Stimulated activated CD4-positive, alpha-beta T cell treated with anti-CD3 and anti-CD28 coated beads, Interleukin-2, amount 100 ng/mL, for 24 hours (primary cell): ENCODE measurements around the gene MED31.
A peak's percentile ranks its signal among the peaks of the same experiment; 100 is the strongest.
"Not testable (repeated sequence)": the region's sequence is repeated elsewhere in the genome, so short reads cannot be mapped to it uniquely, and the experiment has no call there.

Experiments used
- DNase-seq, 2 donors: peaks; one replicate each; pipeline ENCODE4 v3.0.0-alpha.2; 2020

The MED31 gene

GRCh38 chr17:6651354-6651918, at the start of gene MED31, which contains the start of gene C17orf100:
Gene MED31 (minus strand): TSS chr17:6651605. CDS start chr17:6651528, 77 bp downstream.
Gene C17orf100 (plus strand): TSS chr17:6651762. CDS start chr17:6651914, 152 bp downstream.
- DNase-seq: peak; percentile 96 to 97

GRCh38 chr17:6700948-6701307, 49.5 kb upstream of the MED31 start:
- DNase-seq: no peak

GRCh38 chr17:6699997-6700947, 48.9 kb upstream of the MED31 start:
- DNase-seq: no peak

GRCh38 chr17:6698004-6698403, 46.6 kb upstream of the MED31 start:
- DNase-seq: no peak

- no peak for DNase-seq
These were observed 45.5 kb upstream of the MED31 start for GRCh38 chr17:6696906-6697305.

- DNase-seq: no peak
These were observed 44.2 kb upstream of the MED31 start for GRCh38 chr17:6695565-6695964.

GRCh38 chr17:6695051-6695450, 43.6 kb upstream of the MED31 start:
- DNase-seq: no peak

- DNase-seq: not testable (repeated sequence)
These were observed 40.6 kb upstream of the MED31 start for GRCh38 chr17:6691958-6692357.

- DNase-seq: no peak
These were observed 40.1 kb upstream of the MED31 start for GRCh38 chr17:6691546-6691945.

- no peak for DNase-seq
These were observed 39.2 kb upstream of the MED31 start for GRCh38 chr17:6690641-6691040.

- DNase-seq: no peak
These were observed 37.5 kb upstream of the MED31 start for GRCh38 chr17:6688944-6689343.

GRCh38 chr17:6686026-6686425, 34.6 kb upstream of the MED31 start:
- DNase-seq: no peak

GRCh38 chr17:6684881-6685767, 33.7 kb upstream of the MED31 start:
- no peak for DNase-seq

GRCh38 chr17:6684460-6684783, 33.0 kb upstream of the MED31 start:
- no peak for DNase-seq

- no peak for DNase-seq
These were observed 32.5 kb upstream of the MED31 start for GRCh38 chr17:6683730-6684459.

GRCh38 chr17:6683081-6683684, 31.8 kb upstream of the MED31 start:
- no peak for DNase-seq

- no peak for DNase-seq
These were observed 30.9 kb upstream of the MED31 start for GRCh38 chr17:6682339-6682738.

GRCh38 chr17:6681671-6682070, 30.3 kb upstream of the MED31 start:
- DNase-seq: no peak

GRCh38 chr17:6681176-6681575, 29.8 kb upstream of the MED31 start:
- DNase-seq: no peak

- DNase-seq: no peak
These were observed 27.8 kb upstream of the MED31 start for GRCh38 chr17:6679241-6679640.

GRCh38 chr17:6677946-6678345, 26.5 kb upstream of the MED31 start:
- no peak for DNase-seq

GRCh38 chr17:6677158-6677831, 25.9 kb upstream of the MED31 start:
- peak in 1 of 2 donors; percentile 24 for DNase-seq
